HepG2 (cell line): ENCODE data around the gene RHOV. TPM values are rescaled to one million over a fixed set of nuclear protein-coding genes. Genes with fewer than 3 reads are reported as not detected.

ENCODE experiments used
- ATAC-seq: fragments of 200-7000 bp; cut with Tn5 transposase; 3 replicates; pipeline ENCODE4 v1.9.1; 2020; ENCODE audit warnings: mild to moderate bottlenecking, moderate library complexity
- BruUV-seq: library from RNA; stranded (reverse); fragments of 400-500 nt; replicated peaks from 2 replicates; lab custom pipeline; 2021; lab: Mats Ljungman, UMichigan
- CTCF ChIA-PET: fragments of 300-600 bp; formaldehyde crosslinking; extraction: SDS; loops from one replicate; lab custom pipeline; 2021; ENCODE audit warnings: low total read pairs, inconsistent platforms, low intra/inter-chr PET ratio; lab: Yijun Ruan, JAX
- POLR2A ChIA-PET: fragments of 350-600 bp; sonication (Branson Sonifier 250); formaldehyde crosslinking; loops from one replicate; lab custom pipeline; 2020; ENCODE audit warnings: antibody characterized with exemption, inconsistent platforms; lab: Yijun Ruan, JAX
- DNase-seq: peaks from one replicate; pipeline ENCODE4 v3.0.0-alpha.2; 2015; ENCODE audit warnings: low spot score
- FAIRE-seq: peaks from 3 replicates; lab custom pipeline; 2011; peaks lifted over from hg19 to GRCh38; lab: Jason Lieb, UNC
- H2AFZ ChIP-seq: one replicate; pipeline ENCODE4 v1.6.1; 2011; ENCODE audit warnings: low read length, inconsistent platforms
- H3K27ac ChIP-seq: fragments of 300-600 bp; 3 replicates; pipeline ENCODE4 v1.8.0; 2011; ENCODE audit warnings: mixed run types, mild to moderate bottlenecking, mixed read lengths, low read length, inconsistent platforms; ENCODE audit not compliant: insufficient read depth; ENCODE audit errors: extremely low read length
- H3K27me3 ChIP-seq, 2 experiments: fragments of 200-600 bp in 1 of 2; 2 replicates in 1 of 2; 3 replicates in 1 of 2; pipeline versions ENCODE4 v1.6.0 to v1.8.0; 2011; ENCODE audit warnings: low read length in 2 of 2, mild to moderate bottlenecking in 2 of 2, moderate library complexity in 2 of 2, inconsistent platforms in 1 of 2; ENCODE audit not compliant: insufficient read depth in 2 of 2, control insufficient read depth in 1 of 2
- H3K36me3 ChIP-seq, 2 experiments: fragments of 200-600 bp in 1 of 2; replicated peaks in 1 of 2; 2 replicates in 1 of 2; 3 replicates in 1 of 2; pipeline versions ENCODE4 v1.5.1 to v1.8.0; 2011; ENCODE audit warnings: low read length in 2 of 2, inconsistent platforms in 1 of 2; ENCODE audit not compliant: insufficient read depth in 2 of 2, control insufficient read depth in 1 of 2
- H3K4me1 ChIP-seq: 2 replicates; pipeline ENCODE4 v1.5.1; 2012; ENCODE audit warnings: low read length, inconsistent platforms; ENCODE audit not compliant: insufficient read depth
- H3K4me2 ChIP-seq: 2 replicates; pipeline ENCODE4 v1.6.0; 2011; ENCODE audit warnings: low read depth, low read length, inconsistent platforms
- H3K4me3 ChIP-seq, 3 experiments: fragments of 200-600 bp in 1 of 3; sonication (generic), shearing (Covaris generic) in 1 of 3; replicated peaks in 1 of 3; 2 replicates each; pipeline ENCODE4 v1.5.1; 2011 to 2016; ENCODE audit warnings: low read length in 3 of 3, inconsistent platforms in 2 of 3, low read depth in 2 of 3, mild to moderate bottlenecking in 2 of 3, control low read depth in 1 of 3, mixed read lengths in 1 of 3; ENCODE audit not compliant: insufficient read depth in 1 of 3
- H3K79me2 ChIP-seq: one replicate; pipeline ENCODE4 v1.6.1; 2011; ENCODE audit warnings: low read length, inconsistent platforms; ENCODE audit not compliant: insufficient read depth
- H3K9ac ChIP-seq: 2 replicates; pipeline ENCODE4 v1.6.0; 2011; ENCODE audit warnings: mild to moderate bottlenecking, low read depth, low read length, inconsistent platforms; ENCODE audit not compliant: insufficient read depth
- H3K9me3 ChIP-seq: 2 replicates; pipeline ENCODE4 v1.5.1; 2012; ENCODE audit warnings: mild to moderate bottlenecking, low read length
- H4K20me1 ChIP-seq: 2 replicates; pipeline ENCODE4 v1.6.0; 2011; ENCODE audit warnings: inconsistent platforms, mild to moderate bottlenecking, low read length, moderate library complexity; ENCODE audit not compliant: insufficient read depth
- CAMTA2 ChIP-seq: sonication (generic); formaldehyde crosslinking; IDR thresholded peaks from 2 replicates; pipeline ENCODE4 v1.4.0; 2020; ENCODE audit warnings: mild to moderate bottlenecking, missing genetic modification reagents, borderline replicate concordance
- CBFB ChIP-seq: sonication (generic); formaldehyde crosslinking; IDR thresholded peaks from 2 replicates; pipeline ENCODE4 v1.4.0; 2020; ENCODE audit warnings: missing genetic modification reagents
- CEBPB ChIP-seq: IDR thresholded peaks from 2 replicates; pipeline ENCODE4 v1.6.1; 2011; ENCODE audit warnings: low read depth, low read length, improper control_type of control experiment, borderline replicate concordance
- CENPBD1 ChIP-seq: sonication (generic); formaldehyde crosslinking; IDR thresholded peaks from 2 replicates; pipeline ENCODE4 v1.8.0; 2022; ENCODE audit warnings: missing genetic modification reagents, low read depth, mild to moderate bottlenecking, borderline replicate concordance
- DZIP1 ChIP-seq: sonication (generic); formaldehyde crosslinking; IDR thresholded peaks from 2 replicates; pipeline ENCODE4 v1.5.0; 2020; ENCODE audit warnings: mild to moderate bottlenecking, missing genetic modification reagents
- HNRNPLL ChIP-seq: fragments of 200-400 bp; formaldehyde crosslinking; IDR thresholded peaks from 2 replicates; pipeline ENCODE4 v1.6.1; 2017; ENCODE audit warnings: mild to moderate bottlenecking, low read depth, low read length; ENCODE audit not compliant: poor library complexity, severe bottlenecking
- KLF13 ChIP-seq: sonication (generic); formaldehyde crosslinking; IDR thresholded peaks from 2 replicates; pipeline ENCODE4 v1.4.0; 2020; ENCODE audit warnings: mild to moderate bottlenecking, missing genetic modification reagents
- KLF9 ChIP-seq: IDR thresholded peaks from 2 replicates; pipeline ENCODE4 v1.6.1; 2016; ENCODE audit warnings: low read depth
- NR2F6 ChIP-seq, 2 experiments: IDR thresholded peaks; 2 replicates each; pipeline ENCODE4 v1.6.1; 2016; ENCODE audit warnings: antibody characterized with exemption in 1 of 2, mild to moderate bottlenecking in 1 of 2
- NRL ChIP-seq: sonication (generic); formaldehyde crosslinking; IDR thresholded peaks from 2 replicates; pipeline ENCODE4 v1.5.0; 2020; ENCODE audit warnings: missing genetic modification reagents, mild to moderate bottlenecking, moderate library complexity, borderline replicate concordance
- RERE ChIP-seq: IDR thresholded peaks from 2 replicates; pipeline ENCODE4 v1.6.1; 2016; ENCODE audit warnings: low read depth, missing genetic modification reagents, missing compliant biosample characterization
- TP53 ChIP-seq: sonication (generic); formaldehyde crosslinking; conservative IDR thresholded peaks from 2 replicates; pipeline ENCODE4 v1.4.0; 2020; ENCODE audit warnings: missing genetic modification reagents
- ZEB1 ChIP-seq: IDR thresholded peaks from 2 replicates; pipeline ENCODE4 v1.6.1; 2012; ENCODE audit warnings: mild to moderate bottlenecking, low read depth, inconsistent platforms; ENCODE audit not compliant: insufficient replicate concordance
- ZNF20 ChIP-seq: sonication (generic); formaldehyde crosslinking; IDR thresholded peaks from 2 replicates; pipeline ENCODE4 v1.4.0; 2020; ENCODE audit warnings: mild to moderate bottlenecking, moderate library complexity, missing genetic modification reagents
- ZNF709 ChIP-seq: sonication (generic); formaldehyde crosslinking; IDR thresholded peaks from 2 replicates; pipeline ENCODE4 v1.5.0; 2020; ENCODE audit warnings: mild to moderate bottlenecking, missing genetic modification reagents
- WGBS: methylation state at CpG from one replicate; pipeline ENCODE4 v1.1.6; 2017; ENCODE audit warnings: low lambda C conversion rate; 5-methylcytosine and 5-hydroxymethylcytosine counted together
- in situ Hi-C: cut with HindIII; loops from 2 replicates; pipeline ENCODE4 v1.10.0; 2017; ENCODE audit warnings: low pct_unique_long_range_greater_than_20kb; ENCODE audit not compliant: extremely low pct_ligation_motif_present
- intact Hi-C: fragments of 100-400 bp; cut with micrococcal nuclease; formaldehyde crosslinking; loops from one replicate; pipeline ENCODE4 v1.10.0; 2022; ENCODE audit not compliant: unreplicated experiment
- polyA plus RNA-seq, 8 experiments: library from polyadenylated mRNA; depleted of rRNA in 3 of 8; stranded (reverse) in 7 of 8; unstranded in 1 of 8; fragments of >200 nt; fragmentation: Illumina TruSeq in 4 of 8; extraction: Trizol in 4 of 8; gene quantifications; 2 replicates each; pipeline versions ENCODE4 v1.2.1 to v1.2.3, GENCODE V29; 2011 to 2016; ENCODE audit warnings: low read depth in 4 of 8, missing spikeins in 1 of 8, mixed read lengths in 1 of 8; ENCODE audit not compliant: insufficient read depth in 1 of 8
- total RNA-seq, 5 experiments: library from RNA; depleted of rRNA; stranded (reverse); fragments of >200 nt; fragmentation: Illumina TruSeq; extraction: Trizol; gene quantifications; 2 replicates each; pipeline ENCODE4 v1.2.3, GENCODE V29; 2016; ENCODE audit warnings: low read depth in 1 of 5

Gene RHOV
- total and polyA plus RNA-seq, 2 of the 13 experiments (the other 11 are each of a cell fraction or from before 2014, with no cell fraction given), result 0.17 to 0.18 TPM

DNA sequence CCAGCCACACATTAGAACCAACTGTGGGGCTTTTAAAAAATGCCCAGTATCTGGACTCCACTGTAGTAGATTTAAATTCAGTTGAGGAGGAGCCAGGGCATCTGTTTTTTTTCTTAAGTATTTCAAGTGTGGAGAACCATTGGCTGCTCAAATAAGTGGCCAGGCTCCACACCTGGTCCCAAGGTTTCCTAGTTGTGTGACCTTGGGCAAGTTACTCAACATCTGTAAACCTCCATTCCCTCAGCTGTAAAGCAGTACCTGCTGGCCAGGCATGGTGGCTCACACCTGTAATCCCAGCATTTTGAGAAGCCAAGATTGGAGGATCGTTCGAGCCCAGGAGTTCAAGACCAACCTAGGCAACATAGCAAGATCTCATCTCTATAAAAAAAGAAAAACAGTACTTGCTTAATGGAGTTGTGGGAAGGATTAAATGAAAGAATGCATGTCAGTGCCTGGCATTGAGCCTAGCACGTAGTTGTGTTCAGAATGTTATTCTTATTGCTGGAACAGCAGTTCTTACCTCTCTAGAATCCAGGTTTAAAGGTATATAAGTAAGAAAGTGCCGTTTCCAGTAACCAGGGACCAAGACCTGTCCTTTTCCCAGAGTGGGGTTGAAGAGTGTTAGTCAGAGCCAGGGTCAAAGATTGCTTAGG is 47.5 kb downstream of the RHOV start:
- no peak overlapping the region for H3K9ac ChIP-seq
- TF ChIP-seq CAMTA2 (no peak), RERE (no peak), ZNF20 (CRISPR knock-in tag) (no peak), HNRNPLL (no peak), CENPBD1 (CRISPR knock-in tag) (no peak), KLF13 (no peak), NRL (CRISPR knock-in tag) (no peak), NR2F6 (IDR thresholded peaks at IDR 0.05) (no peak), NR2F6 (CRISPR knock-in tag; IDR thresholded peaks at IDR 0.05) (peak; percentile 14; the same call in 1 of the 2 replicates), CEBPB (peak; percentile 38; the same call in 1 of the 2 replicates), KLF9 (CRISPR knock-in tag) (no peak), DZIP1 (CRISPR knock-in tag) (no peak), ZNF709 (CRISPR knock-in tag) (no peak), TP53 (CRISPR knock-in tag) (no peak), ZEB1 (peak; percentile 44), CBFB (no peak)

More for the DNA sequence above, 47.5 kb downstream of the RHOV start:
- Histone ChIP-seq H3K27me3 (no peaks in the 10 kb centered on the region), H3K9me3 (no peaks in the 10 kb centered on the region), H3K27ac (no peak overlapping the region), H3K4me2 (peak overlapping the region; percentile 53), H3K36me3 (no peaks in the 10 kb centered on the region), H2AFZ (no peak overlapping the region), H3K4me1 (peaks cover 72% of the 10 kb centered on the region), H4K20me1 (no peaks in the 10 kb centered on the region), H3K79me2 (no peaks in the 10 kb centered on the region), H3K4me3 (no peak overlapping the region)
- DNase-seq (no peak), ATAC-seq (peak; percentile 13; the same call in 1 of the 3 replicates), FAIRE-seq (peak; percentile 40)
- no TSS peak for BruUV-seq
- CTCF ChIA-PET, result no interaction called here
- POLR2A ChIA-PET, result no interaction called here
- in situ Hi-C loops, result no loop called here
- intact Hi-C loops, result no loop called here
- WGBS, result 36% methylated on average over 4 of the region's 4 CpGs
